Stimulated activated CD4-positive, alpha-beta T cell treated with anti-CD3 and anti-CD28 coated beads, Interleukin-12 subunit alpha, Interleukin-12 subunit beta, amount 100 ng/mL, for 48 hours (primary cell): ENCODE measurements around the gene RAE1.

Experiments
- DNase-seq, 3 donors: peaks; one replicate each; pipeline ENCODE4 v3.0.0-alpha.2; 2020; ENCODE audit warnings: low read depth in 2 of 3, low spot score in 1 of 3

The RAE1 gene, protein sequence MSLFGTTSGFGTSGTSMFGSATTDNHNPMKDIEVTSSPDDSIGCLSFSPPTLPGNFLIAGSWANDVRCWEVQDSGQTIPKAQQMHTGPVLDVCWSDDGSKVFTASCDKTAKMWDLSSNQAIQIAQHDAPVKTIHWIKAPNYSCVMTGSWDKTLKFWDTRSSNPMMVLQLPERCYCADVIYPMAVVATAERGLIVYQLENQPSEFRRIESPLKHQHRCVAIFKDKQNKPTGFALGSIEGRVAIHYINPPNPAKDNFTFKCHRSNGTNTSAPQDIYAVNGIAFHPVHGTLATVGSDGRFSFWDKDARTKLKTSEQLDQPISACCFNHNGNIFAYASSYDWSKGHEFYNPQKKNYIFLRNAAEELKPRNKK

GRCh38 chr20:57351042-57351783 is at the start of gene RAE1:
Gene RAE1, plus strand, starts transcription at chr20:57351255. Its CDS starts 2,784 bp downstream, at chr20:57354039.
- DNase-seq: peak; percentile 78 to 84 (median 80)

DNA sequence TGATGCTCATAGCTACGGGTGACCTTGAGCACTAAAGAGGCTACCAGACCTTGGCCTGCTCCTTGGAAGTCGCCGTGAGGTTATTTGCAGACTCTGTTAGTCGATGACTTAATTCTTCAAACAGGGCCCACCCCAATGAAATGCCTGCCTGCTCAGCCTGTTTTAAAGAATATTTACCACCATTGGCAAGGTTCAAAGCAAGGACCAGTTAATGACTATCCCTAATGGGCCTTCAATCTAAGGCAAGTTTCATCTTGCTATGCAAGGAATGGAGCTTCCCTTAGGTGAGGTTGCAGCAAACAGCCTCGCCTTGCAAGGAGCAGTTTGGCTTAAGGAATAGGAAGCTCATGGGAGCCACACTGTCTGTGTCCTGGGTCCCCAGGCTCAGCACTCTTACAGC is 44.3 kb upstream of the RAE1 start:
- DNase-seq: no peak

GRCh38 chr20:57308451-57309271 is 42.4 kb upstream of the RAE1 start:
- DNase-seq: no peak

DNA sequence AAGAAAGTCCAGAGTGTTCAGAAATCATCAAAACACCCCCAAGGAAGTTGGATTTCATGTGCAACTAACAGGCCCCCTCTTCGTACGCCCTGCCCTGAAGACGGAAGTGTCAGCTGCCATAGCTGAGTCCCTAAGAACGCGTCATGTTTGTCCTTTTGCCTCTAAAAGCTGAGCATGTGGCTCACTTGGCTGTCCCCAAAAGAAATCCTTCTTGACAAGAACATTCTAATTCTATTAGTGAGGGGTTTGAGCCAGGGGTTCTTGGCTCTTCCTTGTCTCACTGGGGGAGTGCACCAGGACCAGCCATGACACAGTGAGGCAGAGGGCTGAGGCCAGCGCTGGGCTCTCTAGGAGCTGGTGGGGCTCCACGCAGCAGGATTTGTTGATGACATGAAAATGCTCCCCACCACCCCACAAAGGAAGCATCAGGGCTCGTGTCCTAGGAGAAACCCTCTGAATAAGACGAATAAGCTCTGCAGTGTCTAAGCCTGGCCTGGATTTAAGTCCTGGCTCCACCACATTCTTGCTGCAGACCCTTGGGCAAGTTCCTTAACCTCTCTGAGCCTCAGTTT is 41.4 kb upstream of the RAE1 start:
- no peak for DNase-seq

DNA sequence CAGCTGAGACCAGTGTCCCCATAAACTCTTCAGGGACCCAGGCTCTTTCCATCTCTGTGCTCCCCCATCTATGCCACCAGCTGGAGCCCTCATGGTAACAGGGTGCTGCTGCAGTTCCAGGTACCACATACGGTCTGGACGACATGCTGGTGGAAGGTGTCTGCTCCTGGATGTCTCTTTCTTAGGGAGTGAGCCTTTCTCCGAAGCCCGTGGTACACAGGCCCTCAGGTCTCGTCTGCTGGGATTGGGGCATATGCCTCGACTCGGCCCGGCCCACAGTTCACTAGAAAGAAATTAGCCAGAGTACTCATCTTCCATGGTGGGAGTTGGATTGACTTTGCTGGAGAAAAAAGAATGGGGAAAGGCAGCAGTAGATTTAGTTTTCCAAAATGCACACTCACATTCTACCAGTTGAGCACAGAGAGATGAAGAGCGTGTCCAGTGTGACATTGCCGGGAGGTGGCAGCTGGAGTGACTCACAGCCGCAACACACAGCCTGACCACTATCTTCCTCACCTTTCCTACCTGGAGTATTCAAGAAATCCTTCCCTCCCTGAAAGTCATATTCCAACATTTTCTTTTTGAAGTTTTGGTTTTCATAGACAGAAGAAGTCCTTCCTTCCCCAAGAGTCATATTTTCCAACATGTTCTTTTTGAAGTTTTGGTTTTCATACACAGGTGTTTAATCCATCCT is 40.1 kb upstream of the RAE1 start:
- DNase-seq: no peak

GRCh38 chr20:57312138-57312537 is 38.9 kb upstream of the RAE1 start:
- DNase-seq: no peak

GRCh38 chr20:57313230-57313629 is 37.8 kb upstream of the RAE1 start:
- no peak for DNase-seq

DNA sequence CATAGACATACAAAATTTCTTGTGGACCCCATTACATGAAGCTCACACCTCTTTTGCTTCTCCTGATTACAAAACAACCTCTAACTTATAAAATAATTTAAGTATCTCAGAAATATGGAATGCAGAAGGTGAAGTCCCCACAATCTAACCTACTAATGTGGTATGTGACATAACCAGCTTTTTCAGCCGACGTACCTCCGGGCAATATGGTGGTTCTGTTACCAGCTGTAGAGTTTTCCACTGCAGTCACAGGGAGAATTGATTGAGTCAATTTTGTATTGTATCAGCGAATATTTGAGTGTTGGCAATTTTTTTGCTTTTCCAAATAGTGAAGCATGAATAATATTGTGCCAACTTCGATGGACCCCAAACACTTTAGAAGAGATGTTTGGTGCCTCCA is 37.1 kb upstream of the RAE1 start:
- no peak for DNase-seq

DNA sequence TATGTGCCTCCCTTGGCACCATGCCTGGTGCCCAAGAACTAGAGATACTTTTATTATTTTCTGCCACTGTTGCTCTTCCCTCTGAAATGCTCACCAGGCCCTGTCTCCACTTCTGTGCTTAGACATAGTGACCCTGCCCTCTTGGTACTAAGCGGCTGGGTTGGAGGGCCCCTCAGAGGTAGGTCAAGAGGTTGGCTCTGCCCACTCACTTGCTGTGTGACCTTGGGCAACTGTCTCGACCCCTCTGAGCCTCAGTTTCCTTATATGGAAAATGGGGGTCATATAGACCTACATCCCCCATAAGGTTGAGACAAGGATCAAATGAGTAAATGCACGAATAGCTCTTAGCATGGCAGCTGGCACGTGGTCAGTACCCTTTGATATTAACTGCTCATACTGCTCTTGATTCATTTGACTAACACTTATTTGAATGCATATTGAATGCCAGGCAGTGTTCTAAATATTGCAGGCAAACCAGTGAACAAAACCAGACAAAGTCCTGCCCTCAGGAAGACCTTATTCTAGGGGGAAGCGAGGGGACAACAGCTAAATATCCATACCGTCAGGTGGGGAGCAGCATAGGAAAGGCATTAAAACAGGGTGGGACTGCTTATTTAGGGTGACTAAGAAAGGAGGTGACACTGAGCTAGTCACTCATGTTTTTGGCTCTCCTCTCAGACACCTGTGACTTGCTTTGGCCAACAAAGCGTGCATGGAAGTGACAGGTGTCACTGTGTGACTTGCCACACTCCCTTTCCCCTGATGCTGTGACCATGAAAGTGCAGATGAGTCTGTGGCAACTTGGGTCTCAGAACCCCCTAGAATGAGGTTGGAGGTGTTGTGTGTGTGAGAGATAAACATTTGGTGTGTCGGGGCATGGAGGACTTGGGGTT is 35.7 kb upstream of the RAE1 start:
- DNase-seq: no peak

- DNase-seq: no peak
Observed at GRCh38 chr20:57315976-57316480, 35.0 kb upstream of the RAE1 start.

DNA sequence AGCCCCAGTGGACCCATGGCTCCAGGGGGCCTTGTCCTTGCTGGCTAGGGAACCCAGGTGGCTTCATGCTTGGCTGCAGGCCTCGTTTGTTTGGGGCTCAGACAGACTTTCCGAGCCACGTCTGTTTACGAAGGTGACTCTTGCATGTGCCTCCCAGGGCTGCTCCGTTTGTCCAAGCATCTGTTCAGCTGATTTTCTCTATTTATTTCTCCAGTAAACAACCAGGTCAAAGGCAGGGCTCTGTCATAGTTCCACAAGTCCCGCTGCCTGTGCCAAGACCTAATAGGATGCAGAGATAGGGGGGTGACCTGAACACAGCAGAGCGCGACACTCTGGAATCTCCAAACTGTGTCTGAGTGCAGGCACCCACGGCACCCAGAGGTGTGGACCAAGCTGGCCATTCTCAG is 34.3 kb upstream of the RAE1 start:
- no peak for DNase-seq

- DNase-seq: no peak
Observed at GRCh38 chr20:57317316-57317788, 33.7 kb upstream of the RAE1 start.

GRCh38 chr20:57317789-57318371 is 33.2 kb upstream of the RAE1 start:
- DNase-seq: no peak

- DNase-seq: no peak
Observed at GRCh38 chr20:57319584-57319983, 31.5 kb upstream of the RAE1 start.

DNA sequence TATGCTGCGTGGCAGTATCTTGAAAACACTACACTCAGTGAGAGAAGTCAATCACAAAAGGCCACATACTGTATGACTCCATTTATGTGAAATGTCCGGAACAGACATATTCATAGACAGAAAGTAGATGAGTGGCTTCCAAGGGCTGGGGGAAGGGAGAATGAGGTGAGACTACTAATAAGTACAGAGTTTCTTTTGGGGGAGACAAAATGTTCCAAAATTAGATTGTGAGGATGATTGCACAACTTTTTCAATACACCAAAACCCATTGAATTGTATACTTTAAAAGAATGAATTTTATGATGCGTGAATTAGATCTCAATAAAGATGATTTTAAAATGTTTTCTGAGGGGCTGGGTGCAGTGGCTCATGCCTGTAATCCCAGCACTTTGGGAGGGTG is 30.7 kb upstream of the RAE1 start:
- DNase-seq: no peak

DNA sequence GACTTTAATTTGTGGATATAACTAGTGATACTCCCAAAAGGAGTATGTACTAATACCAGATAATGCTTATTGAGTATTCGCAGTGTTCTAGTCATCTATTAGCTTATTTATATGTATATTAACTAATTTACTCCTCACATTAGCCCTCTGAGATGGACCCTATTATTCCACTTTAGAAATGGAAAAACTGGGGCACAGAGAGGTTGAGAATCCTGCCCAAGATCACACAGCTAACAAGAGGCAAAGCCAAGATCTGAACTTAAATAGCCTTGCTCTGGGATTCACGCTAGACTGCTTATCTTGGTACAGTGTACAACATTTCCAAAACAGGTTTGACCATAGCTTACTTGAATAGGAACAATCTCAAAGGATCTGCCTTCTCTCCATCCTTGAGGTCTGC is 29.9 kb upstream of the RAE1 start:
- DNase-seq: no peak

- DNase-seq: no peak
Observed at GRCh38 chr20:57322476-57322875, 28.6 kb upstream of the RAE1 start.

- no peak for DNase-seq
Observed at GRCh38 chr20:57323034-57323433, 28.0 kb upstream of the RAE1 start.
